Fibroblast of lung (primary cell): ENCODE measurements around the gene DKK3. TPM values are rescaled to one million over a fixed set of nuclear protein-coding genes. Genes with fewer than 3 reads are reported as not detected.

Experiments
- DNase-seq, 2 donors: peaks; one replicate each; pipeline versions ENCODE4 v3.0.0 to v3.0.0-alpha.2; 2010; ENCODE audit warnings: low read depth in 2 of 2
- H2AFZ ChIP-seq: 2 replicates; pipeline ENCODE4 v1.5.1; 2012; ENCODE audit warnings: low read length, control low read depth, inconsistent platforms
- H3K27ac ChIP-seq: 2 replicates; pipeline ENCODE4 v1.5.1; 2011; ENCODE audit warnings: low read length, control low read depth; ENCODE audit not compliant: insufficient read depth
- H3K27me3 ChIP-seq: 2 replicates; pipeline ENCODE4 v1.5.1; 2011; ENCODE audit warnings: mild to moderate bottlenecking, low read length; ENCODE audit not compliant: control insufficient read depth, insufficient read depth
- H3K36me3 ChIP-seq: 2 replicates; pipeline ENCODE4 v1.5.1; 2011; ENCODE audit warnings: low read length; ENCODE audit not compliant: control insufficient read depth, insufficient read depth
- H3K4me1 ChIP-seq: 2 replicates; pipeline ENCODE4 v1.5.1; 2011; ENCODE audit warnings: low read length; ENCODE audit not compliant: control insufficient read depth, insufficient read depth; ENCODE audit errors: extremely low read depth
- H3K4me2 ChIP-seq: 2 replicates; pipeline ENCODE4 v1.5.1; 2011; ENCODE audit warnings: low read length, control low read depth; ENCODE audit not compliant: insufficient read depth; ENCODE audit errors: extremely low read depth
- H3K4me3 ChIP-seq, 4 experiments: fragments of 200-600 bp in 1 of 4; sonication (generic) in 1 of 4; replicated peaks in 1 of 4; 2 replicates each; pipeline ENCODE4 v1.5.1; 2011 to 2016; ENCODE audit warnings: low read length in 4 of 4, low read depth in 3 of 4, mild to moderate bottlenecking in 3 of 4, control low read depth in 2 of 4, inconsistent platforms in 1 of 4, mixed read lengths in 1 of 4; ENCODE audit not compliant: insufficient read depth in 1 of 4; ENCODE audit errors: control extremely low read depth in 1 of 4
- H3K79me2 ChIP-seq: 2 replicates; pipeline ENCODE4 v1.5.1; 2012; ENCODE audit warnings: mild to moderate bottlenecking, low read length, inconsistent platforms; ENCODE audit not compliant: control insufficient read depth, insufficient read depth
- H3K9ac ChIP-seq: 2 replicates; pipeline ENCODE4 v1.5.1; 2011; ENCODE audit warnings: mild to moderate bottlenecking, low read length, control low read depth; ENCODE audit not compliant: insufficient read depth
- H3K9me3 ChIP-seq: 2 replicates; pipeline ENCODE4 v1.5.1; 2012; ENCODE audit warnings: low read depth, low read length; ENCODE audit not compliant: control insufficient read depth, insufficient read depth
- H4K20me1 ChIP-seq: 2 replicates; pipeline ENCODE4 v1.5.1; 2011; ENCODE audit warnings: low read length; ENCODE audit not compliant: control insufficient read depth, insufficient read depth; ENCODE audit errors: extremely low read depth
- CTCF ChIP-seq, 2 donors: IDR thresholded peaks in 1 of 2; conservative IDR thresholded peaks in 1 of 2; 1 replicate in 1 of 2; 2 replicates in 1 of 2; pipeline ENCODE4 v1.5.1; 2011 to 2012; ENCODE audit warnings: low read length in 2 of 2, control low read depth in 1 of 2, inconsistent platforms in 1 of 2, low read depth in 1 of 2, mild to moderate bottlenecking in 1 of 2
- EZH2 ChIP-seq: IDR thresholded peaks from 2 replicates; pipeline ENCODE4 v1.5.1; 2012; ENCODE audit warnings: low read length, control low read depth, mild to moderate bottlenecking; ENCODE audit errors: missing control alignments
- polyA plus RNA-seq, 2 donors: library from polyadenylated mRNA; depleted of rRNA in 1 of 2; stranded (reverse) in 1 of 2; unstranded in 1 of 2; fragments of >200 nt; gene quantifications; 2 replicates each; pipeline ENCODE4 v1.2.1, GENCODE V29; 2011 to 2012; ENCODE audit warnings: missing spikeins in 1 of 2
- total RNA-seq: library from RNA; depleted of rRNA; stranded (reverse); fragments of >200 nt; gene quantifications from 2 replicates; pipeline ENCODE4 v1.2.1, GENCODE V29; 2014

The DKK3 gene
- total and polyA plus RNA-seq, 2 donors (not counting 1 experiment from before 2014, with no cell fraction given) = 1,064 to 1,566 TPM

DNA sequence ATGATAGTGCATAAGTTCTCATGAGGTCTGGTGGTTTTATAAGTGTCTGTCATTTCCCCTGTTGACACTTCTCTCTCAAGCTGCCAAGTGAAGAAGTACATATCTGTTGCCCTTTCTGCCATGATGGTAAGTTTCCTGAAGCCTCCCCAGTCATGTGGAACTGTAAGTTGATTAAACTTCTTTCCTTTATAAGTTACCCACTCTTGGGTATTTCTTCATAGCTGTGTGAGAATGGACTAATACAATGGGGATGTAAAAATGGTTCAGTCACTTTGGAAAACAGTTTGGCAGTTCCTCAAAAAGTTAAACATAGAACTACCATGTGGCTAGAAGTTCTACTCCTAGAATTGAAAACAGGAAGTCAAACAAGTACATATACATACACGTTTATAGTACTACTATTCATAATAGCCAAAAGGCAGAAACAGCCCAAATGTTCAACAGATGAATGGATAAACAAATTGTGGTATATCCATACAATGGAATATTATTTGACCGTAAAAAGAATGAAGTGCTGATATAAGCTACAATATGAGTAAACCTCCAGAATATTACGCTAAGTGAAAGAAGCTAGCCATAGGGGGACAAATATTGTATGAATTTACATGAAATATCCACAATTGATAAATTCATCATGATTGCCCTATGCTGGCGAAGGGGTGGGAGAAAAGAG lies 16.0 kb upstream of the DKK3 start:
- no peak overlapping the region for H3K4me2 ChIP-seq
- H3K9me3 ChIP-seq = no peaks in the 10 kb centered on the region
- H3K27me3 ChIP-seq = no peaks in the 10 kb centered on the region
- no peaks in the 10 kb centered on the region for H3K36me3 ChIP-seq
- DNase-seq = no peak
- H4K20me1 ChIP-seq = no peaks in the 10 kb centered on the region
- H3K4me3 ChIP-seq = no peak overlapping the region
- no peak overlapping the region for H3K27ac ChIP-seq
- H3K9ac ChIP-seq = no peak overlapping the region
- TF ChIP-seq CTCF (conservative IDR thresholded peaks at IDR 0.05 in 1 of 2, IDR thresholded peaks at IDR 0.05 in 1 of 2; ENCODE audit: low read depth in 1 of 2, low read length in 2 of 2) = no peak
- no peak for TF ChIP-seq EZH2
- no peaks in the 10 kb centered on the region for H3K79me2 ChIP-seq
- H3K4me1 ChIP-seq = no peaks in the 10 kb centered on the region
- H2AFZ ChIP-seq = no peak overlapping the region

- no peak for TF ChIP-seq EZH2
- no peak for TF ChIP-seq CTCF (conservative IDR thresholded peaks at IDR 0.05 in 1 of 2, IDR thresholded peaks at IDR 0.05 in 1 of 2; ENCODE audit: low read depth in 1 of 2, low read length in 2 of 2)
- no peaks in the 10 kb centered on the region for H3K36me3 ChIP-seq
- H3K4me2 ChIP-seq = no peak overlapping the region
- no peak overlapping the region for H3K9ac ChIP-seq
- no peak overlapping the region for H3K27ac ChIP-seq
- no peaks in the 10 kb centered on the region for H3K27me3 ChIP-seq
- H3K4me3 ChIP-seq = no peak overlapping the region
- no peaks in the 10 kb centered on the region for H3K4me1 ChIP-seq
- no peak for DNase-seq
- H3K79me2 ChIP-seq = no peaks in the 10 kb centered on the region
- no peaks in the 10 kb centered on the region for H3K9me3 ChIP-seq
- no peak overlapping the region for H2AFZ ChIP-seq
- H4K20me1 ChIP-seq = no peaks in the 10 kb centered on the region
Measured at GRCh38 chr11:12023015-12023414, 14.6 kb upstream of the DKK3 start.

DNA sequence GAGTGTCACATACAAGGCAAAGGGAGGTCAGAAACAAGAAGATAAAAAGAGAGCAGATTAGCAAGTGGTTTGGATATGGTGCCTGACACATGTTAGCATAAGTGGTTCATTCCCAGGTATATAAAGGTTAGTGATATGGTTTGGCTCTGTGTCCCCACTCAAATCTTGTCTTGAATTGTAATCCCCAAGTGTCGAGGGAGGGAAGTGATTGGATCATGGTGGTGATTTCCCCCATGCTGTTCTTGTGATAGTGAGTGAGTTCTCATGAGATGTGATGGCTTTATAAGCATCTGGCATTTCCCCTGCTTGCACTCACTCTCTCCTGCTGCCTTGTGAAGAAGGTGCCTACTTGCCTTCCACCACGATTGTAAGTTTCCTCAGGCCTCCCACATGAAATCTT lies 12.1 kb upstream of the DKK3 start:
- H3K4me2 ChIP-seq = no peak overlapping the region
- no peaks in the 10 kb centered on the region for H3K79me2 ChIP-seq
- H4K20me1 ChIP-seq = no peaks in the 10 kb centered on the region
- H3K36me3 ChIP-seq = no peaks in the 10 kb centered on the region
- no peaks in the 10 kb centered on the region for H3K4me1 ChIP-seq
- TF ChIP-seq CTCF (conservative IDR thresholded peaks at IDR 0.05 in 1 of 2, IDR thresholded peaks at IDR 0.05 in 1 of 2; ENCODE audit: low read depth in 1 of 2, low read length in 2 of 2) (no peak), EZH2 (no peak)
- H2AFZ ChIP-seq = no peak overlapping the region
- no peaks in the 10 kb centered on the region for H3K27me3 ChIP-seq
- H3K9me3 ChIP-seq = no peaks in the 10 kb centered on the region
- no peak overlapping the region for H3K9ac ChIP-seq
- no peak for DNase-seq
- no peak overlapping the region for H3K4me3 ChIP-seq
- H3K27ac ChIP-seq = no peak overlapping the region
